ENCODE data around the gene PRKN.

The PRKN gene

GRCh38 chr6:162217811-162218493 is 509.6 kb downstream of the PRKN start:
- Histone ChIP-seq H3K27me3 (ENCODE audit: insufficient read depth, low read length, poor library complexity) (no peaks in the 10 kb centered on the region), H3K9me3 (ENCODE audit: insufficient read depth, low read length, severe bottlenecking) (no peaks in the 10 kb centered on the region), H3K36me3 (ENCODE audit: insufficient read depth, low read length) (no peaks in the 10 kb centered on the region), H3K9ac (ENCODE audit: low read depth, low read length) (no peak overlapping the region), H3K4me2 (ENCODE audit: insufficient read depth, low read length) (no peak overlapping the region), H4K20me1 (ENCODE audit: insufficient read depth, low read length) (no peaks in the 10 kb centered on the region), H3K4me1 (ENCODE audit: insufficient read depth, low read length) (no peaks in the 10 kb centered on the region), H3K79me2 (ENCODE audit: insufficient read depth, low read length) (no peaks in the 10 kb centered on the region), H2AFZ (ENCODE audit: low read depth, low read length) (no peak overlapping the region), H3K4me3 (ENCODE audit: low read depth in 1 of 2, low read length in 2 of 2) (no peak overlapping the region), H3K27ac (ENCODE audit: low read length) (no peak overlapping the region)
- DNase-seq: no peak
- ATAC-seq (ENCODE audit: insufficient read depth, low read depth): no peak
- TF ChIP-seq, protein P1, sequence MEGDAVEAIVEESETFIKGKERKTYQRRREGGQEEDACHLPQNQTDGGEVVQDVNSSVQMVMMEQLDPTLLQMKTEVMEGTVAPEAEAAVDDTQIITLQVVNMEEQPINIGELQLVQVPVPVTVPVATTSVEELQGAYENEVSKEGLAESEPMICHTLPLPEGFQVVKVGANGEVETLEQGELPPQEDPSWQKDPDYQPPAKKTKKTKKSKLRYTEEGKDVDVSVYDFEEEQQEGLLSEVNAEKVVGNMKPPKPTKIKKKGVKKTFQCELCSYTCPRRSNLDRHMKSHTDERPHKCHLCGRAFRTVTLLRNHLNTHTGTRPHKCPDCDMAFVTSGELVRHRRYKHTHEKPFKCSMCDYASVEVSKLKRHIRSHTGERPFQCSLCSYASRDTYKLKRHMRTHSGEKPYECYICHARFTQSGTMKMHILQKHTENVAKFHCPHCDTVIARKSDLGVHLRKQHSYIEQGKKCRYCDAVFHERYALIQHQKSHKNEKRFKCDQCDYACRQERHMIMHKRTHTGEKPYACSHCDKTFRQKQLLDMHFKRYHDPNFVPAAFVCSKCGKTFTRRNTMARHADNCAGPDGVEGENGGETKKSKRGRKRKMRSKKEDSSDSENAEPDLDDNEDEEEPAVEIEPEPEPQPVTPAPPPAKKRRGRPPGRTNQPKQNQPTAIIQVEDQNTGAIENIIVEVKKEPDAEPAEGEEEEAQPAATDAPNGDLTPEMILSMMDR (IDR thresholded peaks at IDR 0.05; ENCODE audit: borderline replicate concordance, extremely low read depth, low read length, poor library complexity, severe bottlenecking): no peak
- no peak for TF ChIP-seq EZH2 (IDR thresholded peaks at IDR 0.05; ENCODE audit: borderline replicate concordance, low read depth, low read length, severe bottlenecking)

DNA sequence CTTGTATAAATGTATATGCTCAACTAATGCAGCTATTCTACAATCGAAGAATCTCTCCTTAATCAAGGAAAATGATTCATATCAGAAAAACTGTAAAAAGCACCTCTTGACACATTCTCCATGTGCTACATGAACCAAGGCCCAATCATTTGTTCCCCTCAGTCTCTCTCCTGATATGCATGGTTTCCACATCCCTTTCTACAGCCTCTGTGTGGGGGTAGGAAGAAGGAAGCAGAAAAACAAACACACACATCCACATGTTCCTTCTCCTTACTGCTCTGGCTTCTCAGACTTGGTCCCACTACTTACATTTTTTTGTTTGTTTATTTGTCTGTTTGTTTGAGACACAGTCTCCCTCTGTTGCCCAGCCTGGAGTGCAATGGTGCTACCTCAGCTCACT is 510.5 kb downstream of the PRKN start:
- H3K4me2 ChIP-seq (ENCODE audit: insufficient read depth, low read length): no peak overlapping the region
- no peaks in the 10 kb centered on the region for H3K79me2 ChIP-seq (ENCODE audit: insufficient read depth, low read length)
- DNase-seq (no peak), ATAC-seq (ENCODE audit: insufficient read depth, low read depth) (no peak)
- no peaks in the 10 kb centered on the region for H3K36me3 ChIP-seq (ENCODE audit: insufficient read depth, low read length)
- no peak overlapping the region for H2AFZ ChIP-seq (ENCODE audit: low read depth, low read length)
- TF ChIP-seq EZH2 (IDR thresholded peaks at IDR 0.05; ENCODE audit: borderline replicate concordance, low read depth, low read length, severe bottlenecking): no peak
- TF ChIP-seq, protein P1 (IDR thresholded peaks at IDR 0.05; ENCODE audit: borderline replicate concordance, extremely low read depth, low read length, poor library complexity, severe bottlenecking): no peak
- H3K9me3 ChIP-seq (ENCODE audit: insufficient read depth, low read length, severe bottlenecking): no peaks in the 10 kb centered on the region
- H4K20me1 ChIP-seq (ENCODE audit: insufficient read depth, low read length): no peaks in the 10 kb centered on the region
- H3K4me1 ChIP-seq (ENCODE audit: insufficient read depth, low read length): no peaks in the 10 kb centered on the region
- H3K9ac ChIP-seq (ENCODE audit: low read depth, low read length): no peak overlapping the region
- no peak overlapping the region for H3K4me3 ChIP-seq (ENCODE audit: low read depth in 1 of 2, low read length in 2 of 2)
- no peak overlapping the region for H3K27ac ChIP-seq (ENCODE audit: low read length)
- no peaks in the 10 kb centered on the region for H3K27me3 ChIP-seq (ENCODE audit: insufficient read depth, low read length, poor library complexity)

GRCh38 chr6:162211777-162212176 is 515.8 kb downstream of the PRKN start:
- Histone ChIP-seq H3K9ac (ENCODE audit: low read depth, low read length) (no peak overlapping the region), H2AFZ (ENCODE audit: low read depth, low read length) (no peak overlapping the region), H4K20me1 (ENCODE audit: insufficient read depth, low read length) (no peaks in the 10 kb centered on the region), H3K9me3 (ENCODE audit: insufficient read depth, low read length, severe bottlenecking) (no peaks in the 10 kb centered on the region), H3K4me1 (ENCODE audit: insufficient read depth, low read length) (no peaks in the 10 kb centered on the region), H3K27ac (ENCODE audit: low read length) (no peak overlapping the region), H3K36me3 (ENCODE audit: insufficient read depth, low read length) (no peaks in the 10 kb centered on the region), H3K79me2 (ENCODE audit: insufficient read depth, low read length) (no peaks in the 10 kb centered on the region), H3K27me3 (ENCODE audit: insufficient read depth, low read length, poor library complexity) (no peaks in the 10 kb centered on the region), H3K4me2 (ENCODE audit: insufficient read depth, low read length) (no peak overlapping the region), H3K4me3 (ENCODE audit: low read depth in 1 of 2, low read length in 2 of 2) (no peak overlapping the region)
- DNase-seq: no peak
- TF ChIP-seq, protein P1 (IDR thresholded peaks at IDR 0.05; ENCODE audit: borderline replicate concordance, extremely low read depth, low read length, poor library complexity, severe bottlenecking): no peak
- no peak for TF ChIP-seq EZH2 (IDR thresholded peaks at IDR 0.05; ENCODE audit: borderline replicate concordance, low read depth, low read length, severe bottlenecking)
- ATAC-seq (ENCODE audit: insufficient read depth, low read depth): no peak

All from DND-41 (cell line).